GM13977 (cell line): ENCODE results near the gene NBAS.

ENCODE experiments used
- DNase-seq: peaks from one replicate; pipeline ENCODE4 v3.0.0; 2012; ENCODE audit warnings: low spot score
- in situ Hi-C: fragments of 300-500 bp; cut with MboI; formaldehyde crosslinking; loops from one replicate; pipeline ENCODE4 v1.12.0; 2022; ENCODE audit warnings: low sequenced_read_pairs, low pct_unique_long_range_greater_than_20kb, mixed read lengths, inconsistent platforms; ENCODE audit not compliant: unreplicated experiment
- TF ChIP-seq, protein P1 (sequence below): IDR thresholded peaks from 2 replicates; pipeline ENCODE4 v1.5.1; 2012; ENCODE audit warnings: mild to moderate bottlenecking, control low read depth; ENCODE audit not compliant: insufficient read depth; ENCODE audit errors: extremely low read depth, missing control alignments

The NBAS gene

DNA sequence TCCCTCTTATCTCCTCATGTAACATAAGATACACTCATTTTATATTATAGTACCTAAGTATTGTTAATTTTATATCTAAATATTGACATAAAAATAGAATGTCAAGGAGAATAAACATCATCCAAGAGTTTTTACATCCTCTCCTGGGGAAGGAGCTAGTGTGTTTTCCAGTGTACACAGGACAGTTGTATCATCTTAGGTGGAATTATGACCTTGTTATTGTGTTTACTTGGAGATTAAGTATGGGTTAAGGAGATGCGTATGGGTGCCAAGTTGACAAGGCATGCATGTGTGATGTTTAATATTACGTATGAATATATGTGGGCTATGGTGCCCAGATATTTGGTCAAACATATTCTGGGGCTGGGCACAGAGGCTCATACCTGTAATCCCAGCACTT lies 19.3 kb upstream of the NBAS start:
- TF ChIP-seq, protein P1, sequence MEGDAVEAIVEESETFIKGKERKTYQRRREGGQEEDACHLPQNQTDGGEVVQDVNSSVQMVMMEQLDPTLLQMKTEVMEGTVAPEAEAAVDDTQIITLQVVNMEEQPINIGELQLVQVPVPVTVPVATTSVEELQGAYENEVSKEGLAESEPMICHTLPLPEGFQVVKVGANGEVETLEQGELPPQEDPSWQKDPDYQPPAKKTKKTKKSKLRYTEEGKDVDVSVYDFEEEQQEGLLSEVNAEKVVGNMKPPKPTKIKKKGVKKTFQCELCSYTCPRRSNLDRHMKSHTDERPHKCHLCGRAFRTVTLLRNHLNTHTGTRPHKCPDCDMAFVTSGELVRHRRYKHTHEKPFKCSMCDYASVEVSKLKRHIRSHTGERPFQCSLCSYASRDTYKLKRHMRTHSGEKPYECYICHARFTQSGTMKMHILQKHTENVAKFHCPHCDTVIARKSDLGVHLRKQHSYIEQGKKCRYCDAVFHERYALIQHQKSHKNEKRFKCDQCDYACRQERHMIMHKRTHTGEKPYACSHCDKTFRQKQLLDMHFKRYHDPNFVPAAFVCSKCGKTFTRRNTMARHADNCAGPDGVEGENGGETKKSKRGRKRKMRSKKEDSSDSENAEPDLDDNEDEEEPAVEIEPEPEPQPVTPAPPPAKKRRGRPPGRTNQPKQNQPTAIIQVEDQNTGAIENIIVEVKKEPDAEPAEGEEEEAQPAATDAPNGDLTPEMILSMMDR, result no peak
- in situ Hi-C loops, result loop anchor here (25.0 kb wide), 1 partner anchor 1293 kb away; no protein-coding TSS in a partner anchor
- DNase-seq, result no peak

DNA sequence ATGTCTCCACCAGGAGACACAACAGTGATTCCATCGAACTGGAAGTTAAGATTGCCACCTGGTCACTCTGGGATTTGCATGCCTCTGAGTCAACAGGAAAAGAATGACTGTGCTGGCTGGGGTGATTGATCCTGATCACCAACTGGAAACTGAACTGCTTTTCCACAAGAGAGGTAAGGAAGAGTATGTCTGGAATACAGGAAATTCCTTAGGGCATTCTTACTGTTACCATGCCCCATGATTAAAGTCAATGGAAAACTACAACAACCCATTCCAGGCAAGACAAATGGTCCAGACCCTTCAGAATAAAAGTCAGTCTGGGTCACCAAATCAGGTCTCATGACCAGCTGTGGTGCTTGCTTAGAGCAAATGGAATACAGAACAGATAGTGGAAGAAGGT lies 18.5 kb upstream of the NBAS start:
- TF ChIP-seq, protein P1, result no peak
- in situ Hi-C loops, result loop anchor here (25.0 kb wide), 1 partner anchor 1292 kb away; no protein-coding TSS in a partner anchor
- DNase-seq, result no peak

DNA sequence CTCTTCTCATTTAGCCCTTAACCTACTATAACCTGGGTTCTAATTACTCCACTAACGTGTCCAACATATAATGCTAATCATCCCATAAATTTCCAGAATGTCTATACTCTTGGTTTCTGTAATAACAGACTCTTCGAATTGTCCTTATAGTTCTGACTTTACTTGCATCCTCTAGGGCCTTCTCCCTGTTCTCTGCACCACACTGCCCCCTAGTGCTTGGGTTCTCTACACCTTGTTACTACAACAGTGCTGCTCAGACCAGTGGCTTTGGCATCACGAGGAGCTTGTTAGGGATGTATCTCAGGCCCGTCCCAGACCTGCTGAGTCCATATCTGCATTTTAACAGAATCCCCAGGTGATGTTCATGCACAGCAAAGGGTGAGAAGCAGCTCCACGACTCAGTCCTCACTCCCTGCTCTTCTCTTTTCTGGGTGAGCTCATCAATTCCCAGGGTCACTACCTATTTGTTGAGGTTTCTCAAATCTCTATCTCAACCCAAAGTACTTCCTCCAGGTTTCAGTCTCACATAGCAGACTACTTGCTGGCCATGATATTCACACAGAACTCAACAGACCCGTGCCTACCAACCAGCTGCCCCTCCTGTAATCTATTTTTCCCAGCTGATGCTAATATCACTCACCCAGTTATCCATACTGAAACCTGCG lies 16.1 kb upstream of the NBAS start:
- peak; percentile 55 for DNase-seq
- in situ Hi-C loops, result loop anchor here (25.0 kb wide), 1 partner anchor 1290 kb away; no protein-coding TSS in a partner anchor
- TF ChIP-seq, protein P1, result peak; percentile 87

DNA sequence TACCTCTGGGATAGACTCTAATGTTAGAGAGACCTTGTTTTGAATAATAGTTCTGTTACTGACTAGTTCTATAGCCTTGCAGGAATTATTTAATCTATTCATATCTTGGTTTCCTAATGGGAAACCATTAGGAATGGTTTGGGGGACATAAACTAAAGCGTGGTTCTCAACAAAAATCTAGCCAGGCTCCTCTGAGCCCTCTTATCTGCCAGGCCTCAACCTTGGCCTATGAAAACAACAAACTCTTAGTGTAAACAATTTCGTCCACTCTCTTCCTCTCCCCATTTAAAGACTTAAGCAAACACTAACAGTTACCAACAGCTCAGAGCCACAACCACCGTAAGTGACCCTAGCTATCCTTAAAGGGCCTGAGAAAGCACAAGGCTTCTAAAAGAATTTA lies 10.6 kb upstream of the NBAS start:
- TF ChIP-seq, protein P1, result no peak
- DNase-seq, result no peak
- in situ Hi-C loops, result loop anchor here (25.0 kb wide), 1 partner anchor 384 kb away; no protein-coding TSS in a partner anchor

DNA sequence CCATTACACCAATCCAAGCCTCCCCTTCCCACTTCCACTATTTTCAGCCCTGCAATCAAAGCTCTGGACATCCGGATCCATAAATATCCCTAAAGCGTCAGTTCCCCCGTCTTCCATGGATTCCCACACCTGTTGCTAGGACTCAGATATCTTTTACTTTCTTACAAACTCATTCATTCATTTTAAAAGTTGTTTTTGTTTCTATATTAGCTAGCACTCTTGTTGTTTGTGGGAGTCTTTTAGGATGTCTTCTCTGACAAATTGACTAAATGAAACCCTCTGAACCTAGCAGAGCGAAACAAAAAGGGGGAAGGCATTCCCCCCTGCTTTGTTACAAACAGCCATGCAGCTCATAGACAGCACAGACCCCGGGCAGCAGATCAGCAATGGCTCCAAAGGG lies 9.0 kb upstream of the NBAS start:
- TF ChIP-seq, protein P1, result no peak
- in situ Hi-C loops, result loop anchor here (25.0 kb wide), 1 partner anchor 383 kb away; no protein-coding TSS in a partner anchor
- DNase-seq, result no peak

DNA sequence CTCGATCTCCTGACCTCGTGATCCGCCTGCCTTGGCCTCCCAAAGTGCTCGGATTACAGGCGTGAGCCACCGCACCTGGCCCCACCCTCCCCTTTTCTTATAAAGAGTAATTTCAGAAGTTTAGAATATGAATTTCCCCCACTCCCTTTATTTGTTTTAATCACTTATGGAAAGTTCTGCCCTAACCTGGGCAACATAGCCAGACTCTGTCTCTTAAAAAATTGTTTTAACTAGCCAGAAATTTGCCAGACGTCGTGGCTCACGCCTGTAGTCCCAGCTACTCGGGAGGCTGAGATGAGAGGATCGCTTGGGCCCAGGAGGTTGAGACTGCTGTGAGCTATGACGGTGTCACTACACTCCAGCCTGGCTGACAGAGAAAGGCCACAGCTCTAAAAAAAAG lies 7.7 kb upstream of the NBAS start:
- in situ Hi-C loops, result loop anchor here (25.0 kb wide), 1 partner anchor 382 kb away; no protein-coding TSS in a partner anchor
- DNase-seq, result no peak
- TF ChIP-seq, protein P1, result no peak
